ENCODE results near the gene TOX3. TPM values are rescaled to one million over a fixed set of nuclear protein-coding genes. Genes with fewer than 3 reads are reported as not detected.

Gene TOX3
- total RNA-seq, 2 donors from 2014 or later: not detected

DNA sequence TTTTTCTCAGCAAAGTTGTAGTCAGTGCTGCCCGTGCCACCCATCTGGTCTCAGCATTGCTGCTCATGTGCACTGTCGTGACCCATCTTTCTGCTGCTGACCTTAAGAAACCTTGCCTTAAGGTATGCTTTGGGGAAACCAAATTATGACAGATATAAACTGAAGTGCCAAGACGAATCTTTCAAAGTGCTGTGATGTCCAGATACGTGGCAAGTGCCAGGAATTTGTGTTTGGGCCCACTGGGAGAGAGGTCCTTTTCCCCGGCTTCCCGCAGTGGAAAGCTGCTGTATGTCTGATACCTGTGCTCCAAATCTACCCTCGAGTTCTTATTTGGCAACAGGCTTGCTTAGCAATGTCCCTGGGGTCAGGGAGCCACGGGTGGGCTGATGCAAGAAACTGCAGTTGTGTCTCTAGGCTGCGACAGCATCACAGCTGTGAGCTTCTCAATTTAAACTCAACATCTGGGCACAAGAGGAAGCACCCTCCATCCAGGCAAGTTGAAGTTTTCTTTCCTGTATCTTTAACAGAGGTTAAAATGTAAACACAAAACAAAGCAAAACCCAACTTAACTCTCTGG lies 30.3 kb upstream of the TOX3 start:
- Histone ChIP-seq H3K4me3 (no peak overlapping the region), H3K4me1 (no peaks in the 10 kb centered on the region), H3K27ac (no peak overlapping the region), H3K9me3 (no peaks in the 10 kb centered on the region), H3K36me3 (no peaks in the 10 kb centered on the region), H3K27me3 (no peaks in the 10 kb centered on the region)
- no peak for DNase-seq (ENCODE audit: low spot score)
- TF ChIP-seq, protein P1, sequence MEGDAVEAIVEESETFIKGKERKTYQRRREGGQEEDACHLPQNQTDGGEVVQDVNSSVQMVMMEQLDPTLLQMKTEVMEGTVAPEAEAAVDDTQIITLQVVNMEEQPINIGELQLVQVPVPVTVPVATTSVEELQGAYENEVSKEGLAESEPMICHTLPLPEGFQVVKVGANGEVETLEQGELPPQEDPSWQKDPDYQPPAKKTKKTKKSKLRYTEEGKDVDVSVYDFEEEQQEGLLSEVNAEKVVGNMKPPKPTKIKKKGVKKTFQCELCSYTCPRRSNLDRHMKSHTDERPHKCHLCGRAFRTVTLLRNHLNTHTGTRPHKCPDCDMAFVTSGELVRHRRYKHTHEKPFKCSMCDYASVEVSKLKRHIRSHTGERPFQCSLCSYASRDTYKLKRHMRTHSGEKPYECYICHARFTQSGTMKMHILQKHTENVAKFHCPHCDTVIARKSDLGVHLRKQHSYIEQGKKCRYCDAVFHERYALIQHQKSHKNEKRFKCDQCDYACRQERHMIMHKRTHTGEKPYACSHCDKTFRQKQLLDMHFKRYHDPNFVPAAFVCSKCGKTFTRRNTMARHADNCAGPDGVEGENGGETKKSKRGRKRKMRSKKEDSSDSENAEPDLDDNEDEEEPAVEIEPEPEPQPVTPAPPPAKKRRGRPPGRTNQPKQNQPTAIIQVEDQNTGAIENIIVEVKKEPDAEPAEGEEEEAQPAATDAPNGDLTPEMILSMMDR (IDR thresholded peaks at IDR 0.05): no peak

DNA sequence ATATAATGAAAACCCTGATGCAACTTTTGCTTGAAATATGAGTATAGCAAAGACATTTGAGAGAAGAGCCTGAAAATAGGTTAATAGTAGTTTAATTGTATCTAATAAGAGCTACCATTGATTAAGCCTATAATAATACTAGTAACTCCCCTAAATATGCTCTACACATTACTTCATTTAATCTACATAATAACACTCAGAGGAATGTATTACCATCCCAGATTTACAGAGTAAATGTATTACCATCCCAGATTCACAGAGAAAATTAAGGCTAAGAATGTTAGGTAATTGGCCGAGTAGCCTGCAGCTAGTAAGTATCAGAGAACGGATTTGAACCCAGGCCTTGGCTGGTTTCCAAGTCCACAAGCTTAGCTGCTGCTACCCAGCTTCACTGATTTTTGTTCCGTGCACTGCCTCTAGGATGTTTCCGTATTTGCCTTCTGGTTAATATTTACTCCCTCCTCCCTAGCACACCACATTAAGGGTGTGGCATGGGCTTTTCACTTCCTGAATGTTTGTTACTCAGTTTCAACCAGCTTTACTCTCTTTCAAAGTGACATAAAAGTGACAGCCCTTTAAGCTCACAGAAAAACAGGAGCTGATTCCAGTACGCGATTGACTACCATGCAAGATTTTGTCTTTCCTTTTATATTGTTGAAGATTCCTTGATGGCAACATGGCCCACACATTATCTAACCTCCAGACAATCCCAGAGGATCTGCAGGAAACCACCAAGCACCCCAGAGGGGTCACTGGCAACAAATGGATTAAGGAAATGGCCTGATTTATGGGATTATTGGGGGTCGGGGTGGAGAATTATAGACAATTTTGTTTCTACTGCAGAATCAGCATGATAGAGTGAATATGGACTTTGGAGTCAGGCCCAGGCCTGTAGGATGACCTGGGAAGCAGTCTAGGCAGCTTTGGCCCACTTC lies 26.7 kb upstream of the TOX3 start:
- H3K9me3 ChIP-seq: no peaks in the 10 kb centered on the region
- TF ChIP-seq, protein P1 (IDR thresholded peaks at IDR 0.05): no peak
- H3K27ac ChIP-seq: no peak overlapping the region
- no peaks in the 10 kb centered on the region for H3K36me3 ChIP-seq
- H3K4me1 ChIP-seq: no peaks in the 10 kb centered on the region
- H3K27me3 ChIP-seq: no peaks in the 10 kb centered on the region
- DNase-seq (ENCODE audit: low spot score): no peak
- no peak overlapping the region for H3K4me3 ChIP-seq

DNA sequence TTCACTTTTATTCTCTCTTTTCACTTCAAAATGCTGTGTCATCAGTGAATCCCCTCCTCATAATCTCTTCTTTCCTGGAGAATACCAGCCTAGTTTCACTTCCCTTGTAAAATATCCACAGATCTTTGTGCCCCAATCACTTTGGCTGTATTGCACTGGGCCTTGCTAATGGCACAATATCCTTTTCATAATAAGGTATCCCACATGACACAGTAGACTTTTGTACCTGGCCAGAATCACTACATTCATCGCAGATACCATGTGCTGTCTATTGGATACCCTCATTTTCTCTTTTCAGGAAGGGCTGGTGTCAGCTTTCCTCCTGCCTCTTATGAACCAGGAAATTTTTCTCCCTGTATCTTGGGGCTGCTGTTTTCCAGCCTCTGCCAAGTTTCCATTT lies 25.7 kb upstream of the TOX3 start:
- H3K36me3 ChIP-seq: no peaks in the 10 kb centered on the region
- H3K4me1 ChIP-seq: no peaks in the 10 kb centered on the region
- H3K9me3 ChIP-seq: no peaks in the 10 kb centered on the region
- no peaks in the 10 kb centered on the region for H3K27me3 ChIP-seq
- TF ChIP-seq, protein P1 (IDR thresholded peaks at IDR 0.05): no peak
- no peak overlapping the region for H3K27ac ChIP-seq
- H3K4me3 ChIP-seq: no peak overlapping the region
- DNase-seq (ENCODE audit: low spot score): no peak

DNA sequence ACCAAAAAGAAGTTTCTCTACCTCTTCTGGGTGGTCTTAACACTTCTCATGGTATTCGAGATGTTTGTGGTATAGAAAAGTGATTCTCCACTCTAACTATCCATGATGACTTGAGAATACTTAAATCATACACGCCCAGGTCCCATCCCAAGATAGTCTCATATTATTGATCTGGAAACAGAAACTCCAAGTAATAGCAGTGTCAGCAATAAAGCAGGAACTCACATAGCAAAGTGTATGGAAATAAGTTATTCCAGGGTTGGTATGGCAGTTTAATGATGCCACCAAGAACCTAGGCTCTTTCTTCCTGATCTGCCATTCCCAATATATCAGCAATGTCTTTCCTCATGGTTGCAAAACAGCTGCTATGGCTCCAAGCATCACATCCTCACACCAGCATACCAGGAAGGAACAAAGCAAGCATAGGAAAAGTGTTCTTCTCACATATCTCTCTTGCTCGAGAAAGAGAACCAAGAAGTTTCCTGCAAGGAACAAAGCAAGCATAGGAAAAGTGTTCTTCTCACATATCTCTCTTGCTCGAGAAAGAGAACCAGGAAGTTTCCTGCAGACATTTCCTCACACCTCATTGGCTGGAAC lies 23.6 kb upstream of the TOX3 start:
- H3K9me3 ChIP-seq: no peaks in the 10 kb centered on the region
- no peaks in the 10 kb centered on the region for H3K27me3 ChIP-seq
- TF ChIP-seq, protein P1 (IDR thresholded peaks at IDR 0.05): no peak
- H3K36me3 ChIP-seq: no peaks in the 10 kb centered on the region
- H3K27ac ChIP-seq: no peak overlapping the region
- H3K4me1 ChIP-seq: no peaks in the 10 kb centered on the region
- no peak overlapping the region for H3K4me3 ChIP-seq
- no peak for DNase-seq (ENCODE audit: low spot score)

DNA sequence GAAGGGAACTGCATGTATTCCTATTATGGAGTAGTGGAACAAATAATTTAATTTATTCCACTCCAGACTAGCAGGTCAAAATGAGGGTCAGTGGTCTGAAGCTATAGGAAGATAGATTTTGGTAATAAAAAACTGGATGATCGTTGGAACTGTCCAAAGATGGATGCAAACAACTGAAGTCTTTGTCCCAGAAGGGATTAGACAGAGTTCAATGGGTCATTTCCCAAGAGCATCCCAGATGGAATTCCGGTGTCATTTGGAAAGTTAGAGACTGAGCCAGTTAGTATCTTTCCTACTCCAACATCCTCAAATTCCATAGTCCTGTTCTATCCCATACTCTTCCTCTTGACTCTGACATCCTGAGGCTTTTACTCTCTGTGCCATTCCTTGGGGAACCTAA lies 22.8 kb upstream of the TOX3 start:
- no peaks in the 10 kb centered on the region for H3K36me3 ChIP-seq
- DNase-seq (ENCODE audit: low spot score): no peak
- H3K27me3 ChIP-seq: no peaks in the 10 kb centered on the region
- TF ChIP-seq, protein P1 (IDR thresholded peaks at IDR 0.05): no peak
- H3K4me1 ChIP-seq: no peaks in the 10 kb centered on the region
- no peak overlapping the region for H3K27ac ChIP-seq
- no peaks in the 10 kb centered on the region for H3K9me3 ChIP-seq
- no peak overlapping the region for H3K4me3 ChIP-seq

All from right atrium auricular region (tissue), 2 donors.